HepG2 (cell line): ENCODE data around the gene FAIM2.

Experiments
- ARNT ChIP-seq: fragments of 450-650 bp; IDR thresholded peaks from 2 replicates; pipeline ENCODE4 v1.6.1; 2017
- CHD4 ChIP-seq: fragments of 200-600 bp; sonication (generic); IDR thresholded peaks from 2 replicates; pipeline ENCODE4 v1.7.0; 2017; ENCODE audit warnings: mild to moderate bottlenecking, low read length, borderline replicate concordance
- CREB3 ChIP-seq: sonication (generic); formaldehyde crosslinking; IDR thresholded peaks from 2 replicates; pipeline ENCODE4 v1.5.0; 2020; ENCODE audit warnings: missing genetic modification reagents
- CTCF ChIP-seq: sonication (generic); formaldehyde crosslinking; IDR thresholded peaks from 2 replicates; pipeline ENCODE4 v1.5.0; 2020; ENCODE audit warnings: mild to moderate bottlenecking, missing genetic modification reagents, moderate library complexity
- IRF1 ChIP-seq: sonication (generic); formaldehyde crosslinking; IDR thresholded peaks from 2 replicates; pipeline ENCODE4 v1.4.0; 2020; ENCODE audit warnings: low read depth, mild to moderate bottlenecking, missing genetic modification reagents
- PRDM15 ChIP-seq: sonication (generic); formaldehyde crosslinking; IDR thresholded peaks from 2 replicates; pipeline ENCODE4 v1.4.0; 2020; ENCODE audit warnings: missing genetic modification reagents
- TBX2 ChIP-seq: sonication (generic); formaldehyde crosslinking; IDR thresholded peaks from 2 replicates; pipeline ENCODE4 v1.5.0; 2020; ENCODE audit warnings: missing genetic modification reagents, mild to moderate bottlenecking, borderline replicate concordance
- ZNF234 ChIP-seq: sonication (generic); formaldehyde crosslinking; conservative IDR thresholded peaks from 2 replicates; pipeline ENCODE4 v1.5.1; 2020; ENCODE audit warnings: mild to moderate bottlenecking, missing genetic modification reagents
- ZNF263 ChIP-seq: sonication (generic); formaldehyde crosslinking; IDR thresholded peaks from 2 replicates; pipeline ENCODE4 v1.4.0; 2020; ENCODE audit warnings: missing genetic modification reagents
- ZNF782 ChIP-seq: sonication (generic); formaldehyde crosslinking; IDR thresholded peaks from 2 replicates; pipeline ENCODE4 v1.4.0; 2020; ENCODE audit warnings: missing genetic modification reagents, mild to moderate bottlenecking, borderline replicate concordance

- no peak for TF ChIP-seq PRDM15 (CRISPR knock-in tag)
- no peak for TF ChIP-seq ZNF263 (CRISPR knock-in tag)
- TF ChIP-seq CREB3 (CRISPR knock-in tag): no peak
- no peak for TF ChIP-seq CTCF (CRISPR knock-in tag)
- no peak for TF ChIP-seq IRF1 (CRISPR knock-in tag)
- no peak for TF ChIP-seq ARNT
- no peak for TF ChIP-seq TBX2 (CRISPR knock-in tag)
- TF ChIP-seq ZNF234 (CRISPR knock-in tag): no peak
- no peak for TF ChIP-seq CHD4
- no peak for TF ChIP-seq ZNF782 (CRISPR knock-in tag)
These were observed 6.1 kb upstream of the FAIM2 start for GRCh38 chr12:49909826-49910225.
